AG10803 (cell line): ENCODE data around the gene SYT2.

ENCODE experiments used
- DNase-seq: peaks from one replicate; pipeline ENCODE4 v3.0.0; 2010; ENCODE audit warnings: low read depth
- H3K4me3 ChIP-seq: 2 replicates; pipeline ENCODE4 v1.5.1; 2011; ENCODE audit warnings: mild to moderate bottlenecking, low read length, control low read depth
- CTCF ChIP-seq: conservative IDR thresholded peaks from 2 replicates; pipeline ENCODE4 v1.5.1; 2011; ENCODE audit warnings: mild to moderate bottlenecking, low read length, control low read depth, inconsistent platforms

Gene SYT2

GRCh38 chr1:202579806-202580205, 130.4 kb downstream of the SYT2 start:
- H3K4me3 ChIP-seq, result no peak overlapping the region
- no peak for TF ChIP-seq CTCF
- DNase-seq, result peak; percentile 92

- TF ChIP-seq CTCF, result no peak
- peak; percentile 85 for DNase-seq
- H3K4me3 ChIP-seq, result no peak overlapping the region
These were observed 131.7 kb downstream of the SYT2 start for GRCh38 chr1:202578565-202578964.

- peak; percentile 56 for DNase-seq
- no peak overlapping the region for H3K4me3 ChIP-seq
- no peak for TF ChIP-seq CTCF
These were observed 132.2 kb downstream of the SYT2 start for GRCh38 chr1:202578001-202578504.

GRCh38 chr1:202577381-202577780, 132.9 kb downstream of the SYT2 start:
- DNase-seq, result peak; percentile 37
- no peak overlapping the region for H3K4me3 ChIP-seq
- no peak for TF ChIP-seq CTCF

GRCh38 chr1:202576816-202577215, 133.4 kb downstream of the SYT2 start:
- DNase-seq, result peak; percentile 96
- H3K4me3 ChIP-seq, result no peak overlapping the region
- TF ChIP-seq CTCF, result no peak

GRCh38 chr1:202575918-202576653, 134.2 kb downstream of the SYT2 start:
- no peak for TF ChIP-seq CTCF
- no peak overlapping the region for H3K4me3 ChIP-seq
- DNase-seq, result peak; percentile 41

- no peak for TF ChIP-seq CTCF
- no peak for DNase-seq
- H3K4me3 ChIP-seq, result no peak overlapping the region
These were observed 137.4 kb downstream of the SYT2 start for GRCh38 chr1:202572867-202573266.
